IMR-90 (cell line): ENCODE measurements around the gene CLRN1. TPM values are rescaled to one million over a fixed set of nuclear protein-coding genes. Genes with fewer than 3 reads are reported as not detected.

Source experiments
- ATAC-seq: fragments of 200-7000 bp; cut with Tn5 transposase; 2 replicates; pipeline ENCODE4 v1.9.1; 2020; ENCODE audit warnings: low read depth, mild to moderate bottlenecking, moderate library complexity
- BruUV-seq: library from RNA; stranded (reverse); fragments of 400-500 nt; replicated peaks from 2 replicates; lab custom pipeline; 2021; lab: Mats Ljungman, UMichigan
- CTCF ChIA-PET: fragments of 300-600 bp; formaldehyde crosslinking; extraction: SDS; loops from one replicate; lab custom pipeline; 2021; ENCODE audit warnings: antibody characterized with exemption; lab: Yijun Ruan, JAX
- POLR2A ChIA-PET: fragments of 300-600 bp; sonication (Branson Sonifier 250); formaldehyde crosslinking; loops from one replicate; lab custom pipeline; 2022; ENCODE audit warnings: antibody characterized with exemption; ENCODE audit not compliant: unreplicated experiment; lab: Charles Lee
- DNase-seq: peaks from one replicate; pipeline ENCODE4 v3.0.0; 2013
- H2AFZ ChIP-seq: replicated peaks from 2 replicates; pipeline ENCODE3; 2013; ENCODE audit warnings: low read length, mild to moderate bottlenecking; ENCODE audit not compliant: poor library complexity
- H2AK5ac ChIP-seq: 2 replicates; pipeline ENCODE4 v1.6.1; 2013; ENCODE audit warnings: low read depth, low read length, inconsistent platforms
- H2AK9ac ChIP-seq: replicated peaks from 2 replicates; pipeline ENCODE3; 2013; ENCODE audit warnings: mild to moderate bottlenecking, low read depth, low read length, moderate library complexity; ENCODE audit not compliant: poor library complexity
- H2BK120ac ChIP-seq: 2 replicates; pipeline ENCODE4 v1.6.1; 2013; ENCODE audit warnings: low read depth, low read length, inconsistent platforms
- H2BK15ac ChIP-seq: 3 replicates; pipeline ENCODE4 v1.6.1; 2013; ENCODE audit warnings: low read depth, low read length, inconsistent platforms
- H2BK20ac ChIP-seq: 2 replicates; pipeline ENCODE4 v1.6.1; 2013; ENCODE audit warnings: low read depth, mild to moderate bottlenecking, inconsistent platforms, low read length, moderate library complexity
- H2BK5ac ChIP-seq: 2 replicates; pipeline ENCODE4 v1.6.1; 2013; ENCODE audit warnings: mild to moderate bottlenecking, low read depth, low read length, inconsistent platforms; ENCODE audit not compliant: poor library complexity, severe bottlenecking
- H3K14ac ChIP-seq: replicated peaks from 2 replicates; pipeline ENCODE4 v1.6.1; 2013; ENCODE audit warnings: low read depth, low read length, inconsistent platforms
- H3K18ac ChIP-seq: 2 replicates; pipeline ENCODE4 v1.6.1; 2013; ENCODE audit warnings: low read depth, low read length, control low read depth
- H3K23ac ChIP-seq: 2 replicates; pipeline ENCODE4 v1.6.1; 2013; ENCODE audit warnings: low read depth, low read length, inconsistent platforms
- H3K27ac ChIP-seq: 2 replicates; pipeline ENCODE4 v1.5.1; 2013; ENCODE audit warnings: mild to moderate bottlenecking, control low read depth, low read length; ENCODE audit not compliant: insufficient read depth
- H3K27me3 ChIP-seq: 2 replicates; pipeline ENCODE4 v1.6.1; 2013; ENCODE audit warnings: low read length; ENCODE audit not compliant: control insufficient read depth, insufficient read depth
- H3K36me3 ChIP-seq: 2 replicates; pipeline ENCODE4 v1.6.1; 2013; ENCODE audit warnings: low read length, mixed read lengths; ENCODE audit not compliant: control insufficient read depth, insufficient read depth
- H3K4ac ChIP-seq: 2 replicates; pipeline ENCODE4 v1.6.1; 2013; ENCODE audit warnings: low read depth, low read length, inconsistent platforms
- H3K4me1 ChIP-seq: 2 replicates; pipeline ENCODE4 v1.6.1; 2013; ENCODE audit warnings: low read length, mixed read lengths; ENCODE audit not compliant: control insufficient read depth, insufficient read depth
- H3K4me2 ChIP-seq: 2 replicates; pipeline ENCODE4 v1.6.1; 2013; ENCODE audit warnings: low read depth, mild to moderate bottlenecking, control low read depth, low read length, moderate library complexity
- H3K4me3 ChIP-seq: 2 replicates; pipeline ENCODE4 v1.5.1; 2013; ENCODE audit warnings: low read depth, mild to moderate bottlenecking, control low read depth, low read length, moderate library complexity; ENCODE audit not compliant: insufficient read depth
- H3K56ac ChIP-seq: 2 replicates; pipeline ENCODE4 v1.6.1; 2013; ENCODE audit warnings: low read length, inconsistent platforms; ENCODE audit not compliant: insufficient read depth; ENCODE audit errors: extremely low read depth
- H3K79me1 ChIP-seq, 2 experiments: 2 replicates each; pipeline ENCODE4 v1.6.1; 2013; ENCODE audit warnings: low read length in 2 of 2, inconsistent platforms in 1 of 2, low read depth in 1 of 2
- H3K9ac ChIP-seq: 2 replicates; pipeline ENCODE4 v1.6.1; 2013; ENCODE audit warnings: low read depth, low read length, control low read depth
- H3K9me1 ChIP-seq: 2 replicates; pipeline ENCODE4 v1.6.1; 2013; ENCODE audit warnings: low read length, inconsistent platforms; ENCODE audit not compliant: insufficient read depth
- H3K9me3 ChIP-seq: 2 replicates; pipeline ENCODE4 v1.6.1; 2013; ENCODE audit warnings: low read length; ENCODE audit not compliant: control insufficient read depth, insufficient read depth
- H4K20me1 ChIP-seq: 2 replicates; pipeline ENCODE4 v1.6.1; 2013; ENCODE audit warnings: low read length, inconsistent platforms; ENCODE audit not compliant: insufficient read depth
- H4K5ac ChIP-seq: 2 replicates; pipeline ENCODE4 v1.6.1; 2013; ENCODE audit warnings: mild to moderate bottlenecking, low read depth, low read length, control low read depth
- H4K8ac ChIP-seq, 2 experiments: 2 replicates each; pipeline ENCODE4 v1.6.1; 2013; ENCODE audit warnings: low read depth in 2 of 2, low read length in 2 of 2, control low read depth in 1 of 2, inconsistent platforms in 1 of 2
- H4K91ac ChIP-seq: 2 replicates; pipeline ENCODE4 v1.6.1; 2013; ENCODE audit warnings: low read depth, low read length, inconsistent platforms; ENCODE audit not compliant: insufficient read depth
- FOS ChIP-seq: fragments of 150-350 bp; IDR thresholded peaks from 2 replicates; pipeline ENCODE4 v1.6.1; 2016; ENCODE audit warnings: low read depth, low read length
- MAZ ChIP-seq: IDR thresholded peaks from 2 replicates; pipeline ENCODE4 v1.6.1; 2012; ENCODE audit warnings: low read depth, mild to moderate bottlenecking, low read length, improper control_type of control experiment, moderate library complexity, borderline replicate concordance
- RAD21 ChIP-seq: IDR thresholded peaks from 2 replicates; pipeline ENCODE4 v1.6.1; 2012; ENCODE audit warnings: low read length, improper control_type of control experiment
- RFX5 ChIP-seq: IDR thresholded peaks from 2 replicates; pipeline ENCODE4 v1.8.0; 2012; ENCODE audit warnings: low read depth, mild to moderate bottlenecking, low read length, moderate library complexity
- SMC3 ChIP-seq: fragments of 150-350 bp; IDR thresholded peaks from 2 replicates; pipeline ENCODE4 v1.6.1; 2016; ENCODE audit warnings: low read depth, mild to moderate bottlenecking, antibody characterized with exemption, low read length, moderate library complexity
- WGBS, 2 experiments: methylation state at CpG; one replicate each; pipeline versions ENCODE4 v1.1.5 to v1.1.7; 2013; ENCODE audit warnings: missing lambda C conversion rate in 2 of 2; ENCODE audit not compliant: insufficient read length in 1 of 2; ENCODE audit errors: extremely low coverage in 2 of 2; 5-methylcytosine and 5-hydroxymethylcytosine counted together
- dilution Hi-C: fragments of 300-500 bp; cut with HindIII; formaldehyde crosslinking; loops from one replicate; pipeline ENCODE4 v1.14.3; 2018; ENCODE audit warnings: low sequenced_read_pairs; ENCODE audit not compliant: unreplicated experiment
- in situ Hi-C: fragments of 300-500 bp; cut with MboI; formaldehyde crosslinking; loops from 3 replicates; pipeline ENCODE4 v1.14.3; 2019; ENCODE audit warnings: low sequenced_read_pairs, inconsistent platforms, mixed read lengths
- intact Hi-C: fragments of 100-400 bp; cut with micrococcal nuclease; formaldehyde crosslinking; loops from 2 replicates; pipeline ENCODE4 v1.10.0; 2022
- polyA plus RNA-seq, 3 experiments: library from polyadenylated mRNA; depleted of rRNA; stranded (reverse); fragments of >200 nt; gene quantifications; 2 replicates each; pipeline ENCODE4 v1.2.3, GENCODE V29; 2012; ENCODE audit warnings: low replicate concordance in 1 of 3
- total RNA-seq: library from RNA; depleted of rRNA; stranded (reverse); fragments of >200 nt; gene quantifications from 2 replicates; pipeline ENCODE4 v1.2.3, GENCODE V29; 2012

CLRN1 gene
- total and polyA plus RNA-seq, 2 of the 4 experiments (the other 2 are of a cell fraction): not detected

GRCh38 chr3:150877303-150877702 is 95.2 kb downstream of the CLRN1 start:
- Histone ChIP-seq H3K9me3 (no peaks in the 10 kb centered on the region), H4K5ac (no peak overlapping the region), H3K4me1 (no peaks in the 10 kb centered on the region), H3K23ac (no peak overlapping the region), H4K20me1 (no peaks in the 10 kb centered on the region), H3K27ac (no peak overlapping the region), H3K79me1 (no peaks in the 10 kb centered on the region), H3K4me2 (no peak overlapping the region), H2BK20ac (no peak overlapping the region), H3K4ac (no peak overlapping the region), H2AK5ac (no peak overlapping the region), H3K9ac (no peak overlapping the region), H3K36me3 (no peaks in the 10 kb centered on the region), H2BK5ac (no peak overlapping the region), H4K91ac (no peak overlapping the region), H3K4me3 (no peak overlapping the region), H2AK9ac (no peak overlapping the region), H3K18ac (no peak overlapping the region), H3K56ac (no peak overlapping the region), H2BK120ac (no peak overlapping the region), H2AFZ (no peak overlapping the region), H2BK15ac (no peak overlapping the region), H3K27me3 (peaks cover 27% of the 10 kb centered on the region), H4K8ac (no peak overlapping the region), H3K9me1 (no peaks in the 10 kb centered on the region), H3K14ac (no peak overlapping the region)
- ATAC-seq: no peak
- no peak for TF ChIP-seq FOS
- no peak for TF ChIP-seq MAZ
- no peak for TF ChIP-seq SMC3
- no peak for TF ChIP-seq RAD21
- no peak for TF ChIP-seq RFX5
- intact Hi-C loops (no loop called here), in situ Hi-C loops (no loop called here), dilution Hi-C loops (no loop called here)
- WGBS, 2 experiments: no CpG with 5 or more reads among the region's 3 CpGs
- no peak for DNase-seq
- BruUV-seq: no TSS peak
- CTCF ChIA-PET: interaction anchor here (0.8 kb wide), 1 partner anchor 13 kb away, joined by 3 read pairs; no protein-coding TSS in a partner anchor
- POLR2A ChIA-PET: no interaction called here
